HL-60 (cell line): Measurements from ENCODE around the gene FAM20A.

Experiments
- DNase-seq, 2 experiments: peaks; one replicate each; pipeline ENCODE4 v3.0.0-alpha.2; 2010 to 2020; ENCODE audit warnings: low read depth in 1 of 2, low spot score in 1 of 2
- H3K27ac ChIP-seq: fragments of 250-450 bp; sonication (Bioruptor Pico); replicated peaks from 2 replicates; pipeline ENCODE4 v1.5.1; 2020; ENCODE audit warnings: mild to moderate bottlenecking, moderate library complexity
- H3K27me3 ChIP-seq: fragments of 250-450 bp; sonication (Bioruptor Pico); 2 replicates; pipeline ENCODE4 v1.5.1; 2021; ENCODE audit warnings: mild to moderate bottlenecking, moderate library complexity; ENCODE audit not compliant: insufficient read depth, poor library complexity, severe bottlenecking
- H3K4me3 ChIP-seq: replicated peaks from 2 replicates; pipeline ENCODE4 v1.5.1; 2011; ENCODE audit warnings: mild to moderate bottlenecking, control low read depth, low read length; ENCODE audit not compliant: insufficient read depth
- CTCF ChIP-seq: IDR thresholded peaks from one replicate; pipeline ENCODE4 v1.5.1; 2011; ENCODE audit warnings: low read length, control low read depth, inconsistent platforms; ENCODE audit not compliant: insufficient read depth
- GABPA ChIP-seq: IDR thresholded peaks from 2 replicates; pipeline ENCODE4 v1.6.1; 2012; ENCODE audit warnings: low read depth
- POLR2AphosphoS5 ChIP-seq: IDR thresholded peaks from 2 replicates; pipeline ENCODE4 v1.6.1; 2012; ENCODE audit warnings: low read depth
- REST ChIP-seq: IDR thresholded peaks from 2 replicates; pipeline ENCODE4 v1.6.1; 2012; ENCODE audit warnings: low read depth; ENCODE audit not compliant: insufficient replicate concordance
- SPI1 ChIP-seq: IDR thresholded peaks from 2 replicates; pipeline ENCODE4 v1.6.1; 2012; ENCODE audit warnings: low read depth, mild to moderate bottlenecking, borderline replicate concordance

Gene FAM20A

GRCh38 chr17:68532826-68533225 is 68.3 kb downstream of the FAM20A start:
- Histone ChIP-seq H3K4me3 (no peak overlapping the region), H3K27me3 (no peaks in the 10 kb centered on the region), H3K27ac (no peak overlapping the region)
- TF ChIP-seq REST: no peak
- no peak for TF ChIP-seq SPI1
- TF ChIP-seq CTCF: no peak
- TF ChIP-seq GABPA: no peak
- no peak for TF ChIP-seq POLR2AphosphoS5
- no peak for DNase-seq

- Histone ChIP-seq H3K27me3 (no peaks in the 10 kb centered on the region), H3K4me3 (no peak overlapping the region), H3K27ac (no peak overlapping the region)
- TF ChIP-seq CTCF: no peak
- TF ChIP-seq REST: no peak
- TF ChIP-seq SPI1: no peak
- TF ChIP-seq GABPA: no peak
- no peak for TF ChIP-seq POLR2AphosphoS5
- DNase-seq: no peak
Observed at GRCh38 chr17:68531252-68531651, 69.9 kb downstream of the FAM20A start.

GRCh38 chr17:68527314-68527713 is 73.9 kb downstream of the FAM20A start:
- DNase-seq: no peak
- Histone ChIP-seq H3K27ac (no peak overlapping the region), H3K27me3 (no peaks in the 10 kb centered on the region), H3K4me3 (no peak overlapping the region)
- TF ChIP-seq REST: no peak
- TF ChIP-seq POLR2AphosphoS5: no peak
- no peak for TF ChIP-seq GABPA
- TF ChIP-seq SPI1: no peak

- no peak overlapping the region for H3K4me3 ChIP-seq
- H3K27ac ChIP-seq: no peak overlapping the region
- no peak for DNase-seq
- H3K27me3 ChIP-seq: no peaks in the 10 kb centered on the region
- TF ChIP-seq REST (no peak), CTCF (no peak), POLR2AphosphoS5 (no peak), SPI1 (no peak), GABPA (no peak)
Observed at GRCh38 chr17:68526548-68526947, 74.6 kb downstream of the FAM20A start.
